HCT116 (cell line): ENCODE measurements around the gene KTN1. TPM values are rescaled to one million over a fixed set of nuclear protein-coding genes. Genes with fewer than 3 reads are reported as not detected.

Experiments
- ATAC-seq: fragments of 200-7000 bp; cut with Tn5 transposase; 2 replicates; pipeline ENCODE4 v1.9.1; 2020; ENCODE audit warnings: mild to moderate bottlenecking, moderate library complexity
- BruUV-seq: library from RNA; stranded (reverse); fragments of 400-500 nt; replicated peaks from 2 replicates; lab custom pipeline; 2021; lab: Mats Ljungman, UMichigan
- CTCF ChIA-PET: fragments of 300-600 bp; sonication (Branson Sonifier 250); formaldehyde crosslinking; loops from one replicate; lab custom pipeline; 2021; ENCODE audit warnings: antibody characterized with exemption; lab: Charles Lee
- POLR2A ChIA-PET: fragments of 300-600, 350-600 bp; sonication (Branson Sonifier 250); formaldehyde crosslinking; loops from one replicate; lab custom pipeline; 2021; ENCODE audit warnings: antibody characterized with exemption; lab: Charles Lee
- RAD21 ChIA-PET, 2 experiments: fragments of 300-600 bp; sonication (Branson Sonifier 250); formaldehyde crosslinking; loops; one replicate each; lab custom pipeline; 2023; ENCODE audit warnings: low total read pairs in 2 of 2; ENCODE audit not compliant: uncharacterized antibody in 2 of 2, unreplicated experiment in 2 of 2, low non-redundant PET in 1 of 2; lab: Charles Lee
- DNase-seq: peaks from one replicate; pipeline ENCODE4 v3.0.0-alpha.2; 2010; ENCODE audit warnings: low read depth, low spot score
- H2AFZ ChIP-seq: fragments of 200-600 bp; shearing (Covaris generic), sonication (generic); 2 replicates; pipeline ENCODE4 v1.6.1; 2017; ENCODE audit warnings: low read depth, mixed run types, mixed read lengths, antibody characterized with exemption, low read length; ENCODE audit not compliant: poor library complexity, severe bottlenecking
- H3K27ac ChIP-seq: 2 replicates; pipeline ENCODE4 v1.5.1; 2012; ENCODE audit warnings: low read depth, low read length
- H3K27me3 ChIP-seq: fragments of 200-600 bp; sonication (generic); 2 replicates; pipeline ENCODE4 v1.6.1; 2016; ENCODE audit warnings: mixed run types, low read length, mixed read lengths; ENCODE audit not compliant: insufficient read depth
- H3K36me3 ChIP-seq, 2 experiments: fragments of 200-500 bp in 1 of 2; fragments of 200-600 bp in 1 of 2; sonication (Bioruptor generic) in 1 of 2; sonication (generic) in 1 of 2; 2 replicates each; pipeline versions ENCODE4 v1.5.1 to v1.6.1; 2014 to 2016; ENCODE audit warnings: low read length in 2 of 2, inconsistent platforms in 1 of 2, mixed read lengths in 1 of 2, mixed run types in 1 of 2; ENCODE audit not compliant: insufficient read depth in 2 of 2, control insufficient read depth in 1 of 2
- H3K4me1 ChIP-seq, 2 experiments: fragments of 200-600 bp in 1 of 2; sonication (generic) in 1 of 2; 2 replicates each; pipeline versions ENCODE4 v1.5.1 to v1.6.1; 2012 to 2017; ENCODE audit warnings: low read length in 2 of 2, inconsistent platforms in 1 of 2, mild to moderate bottlenecking in 1 of 2, mixed read lengths in 1 of 2, mixed run types in 1 of 2, moderate library complexity in 1 of 2; ENCODE audit not compliant: insufficient read depth in 2 of 2, control insufficient read depth in 1 of 2
- H3K4me2 ChIP-seq: fragments of 200-600 bp; sonication (generic); 2 replicates; pipeline ENCODE4 v1.6.1; 2017; ENCODE audit warnings: mixed run types, low read length, mixed read lengths
- H3K4me3 ChIP-seq, 2 experiments: fragments of 200-600 bp in 1 of 2; sonication (generic) in 1 of 2; replicated peaks in 1 of 2; 2 replicates each; pipeline ENCODE4 v1.5.1; 2011 to 2016; ENCODE audit warnings: low read length in 2 of 2, control low read depth in 1 of 2, low read depth in 1 of 2, mild to moderate bottlenecking in 1 of 2, mixed read lengths in 1 of 2, mixed run types in 1 of 2
- H3K79me2 ChIP-seq: fragments of 200-600 bp; sonication (generic); 2 replicates; pipeline ENCODE4 v1.6.1; 2017; ENCODE audit warnings: mild to moderate bottlenecking, mixed run types, low read length, moderate library complexity, mixed read lengths; ENCODE audit not compliant: insufficient read depth
- H3K9ac ChIP-seq: fragments of 200-600 bp; sonication (generic); 2 replicates; pipeline ENCODE4 v1.6.1; 2016; ENCODE audit warnings: low read length, mixed read lengths
- H3K9me2 ChIP-seq: fragments of 200-600 bp; sonication (generic), shearing (Covaris generic); 2 replicates; pipeline ENCODE4 v1.6.1; 2017; ENCODE audit warnings: mixed run types, mild to moderate bottlenecking, moderate library complexity; ENCODE audit not compliant: insufficient read depth
- H3K9me3 ChIP-seq, 2 experiments: fragments of 200-500 bp in 1 of 2; fragments of 200-600 bp in 1 of 2; sonication (Bioruptor generic) in 1 of 2; sonication (generic) in 1 of 2; 2 replicates each; pipeline ENCODE4 v1.6.1; 2014 to 2017; ENCODE audit warnings: low read length in 2 of 2, mixed read lengths in 2 of 2, inconsistent platforms in 1 of 2, low read depth in 1 of 2, mild to moderate bottlenecking in 1 of 2, mixed run types in 1 of 2, moderate library complexity in 1 of 2; ENCODE audit not compliant: control insufficient read depth in 1 of 2, insufficient read depth in 1 of 2
- H4K20me1 ChIP-seq: fragments of 200-600 bp; sonication (generic), shearing (Covaris generic); 2 replicates; pipeline ENCODE4 v1.6.1; 2017; ENCODE audit warnings: mixed run types, mild to moderate bottlenecking, moderate library complexity; ENCODE audit not compliant: insufficient read depth
- CEBPB ChIP-seq: IDR thresholded peaks from 2 replicates; pipeline ENCODE4 v1.6.1; 2012; ENCODE audit warnings: low read depth
- EGR1 ChIP-seq: IDR thresholded peaks from 2 replicates; pipeline ENCODE4 v1.6.1; 2012; ENCODE audit warnings: low read depth
- EZH2 ChIP-seq: fragments of 200-600 bp; sonication (generic); IDR thresholded peaks from 2 replicates; pipeline ENCODE4 v1.6.1; 2017; ENCODE audit warnings: antibody characterized with exemption, mixed run types
- JUND ChIP-seq: IDR thresholded peaks from 2 replicates; pipeline ENCODE4 v1.6.1; 2012
- POLR2A ChIP-seq: IDR thresholded peaks from 2 replicates; pipeline ENCODE4 v1.7.0; 2011; ENCODE audit warnings: borderline replicate concordance; ENCODE audit not compliant: insufficient read depth, insufficient read length; ENCODE audit errors: extremely low read depth
- POLR2AphosphoS5 ChIP-seq: IDR thresholded peaks from 2 replicates; pipeline ENCODE4 v1.6.1; 2011; ENCODE audit warnings: mild to moderate bottlenecking, low read depth, low read length, moderate library complexity
- SP1 ChIP-seq: IDR thresholded peaks from 2 replicates; pipeline ENCODE4 v1.6.1; 2012; ENCODE audit warnings: low read depth
- SRF ChIP-seq: IDR thresholded peaks from 2 replicates; pipeline ENCODE4 v1.6.1; 2012; ENCODE audit warnings: low read depth
- ZFX ChIP-seq: fragments of 450-650 bp; IDR thresholded peaks from 2 replicates; pipeline ENCODE4 v1.6.1; 2017
- ZNF274 ChIP-seq: fragments of 200-500 bp; sonication (Bioruptor generic); IDR thresholded peaks from 2 replicates; pipeline ENCODE4 v1.6.1; 2014; ENCODE audit warnings: mild to moderate bottlenecking, low read depth, low read length, inconsistent platforms
- intact Hi-C: fragments of 100-400 bp; cut with micrococcal nuclease; formaldehyde crosslinking; loops from 2 replicates; pipeline ENCODE4 v1.10.0; 2022
- total RNA-seq: library from RNA; stranded (reverse); gene quantifications from one replicate; pipeline ENCODE4 v1.2.1, GENCODE V29; 2021; ENCODE audit not compliant: unreplicated experiment
- TF ChIP-seq, protein P1 (sequence below): IDR thresholded peaks from 2 replicates; pipeline ENCODE4 v1.6.1; 2011; ENCODE audit warnings: mild to moderate bottlenecking, low read length, moderate library complexity; ENCODE audit not compliant: insufficient replicate concordance; ENCODE audit errors: extremely low read depth
- TF ChIP-seq, protein P2 (sequence below): IDR thresholded peaks from 2 replicates; pipeline ENCODE4 v1.6.1; 2012; ENCODE audit warnings: low read depth

The KTN1 gene
- total RNA-seq, 1 experiment from 2014 or later = 105 TPM

DNA sequence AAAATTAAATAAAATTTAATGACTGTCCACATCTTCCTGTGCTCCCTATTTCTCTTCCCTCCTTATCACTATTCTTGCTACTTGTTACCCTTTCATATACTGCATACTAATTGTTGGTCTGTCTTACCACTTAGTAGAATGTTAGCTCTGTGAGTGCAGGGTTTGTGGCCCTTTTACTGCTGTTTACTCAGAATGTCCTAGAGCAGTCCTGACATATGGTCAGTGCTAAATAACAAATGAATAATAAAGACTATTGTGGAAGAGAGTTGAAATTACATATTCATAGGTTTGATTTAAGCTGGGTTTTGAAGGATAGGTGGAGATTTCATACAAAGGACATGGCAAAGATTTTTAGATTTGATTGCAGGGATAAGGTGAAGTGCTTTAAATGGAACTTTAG is 24.5 kb downstream of the KTN1 start:
- intact Hi-C loops = no loop called here
- ChIA-PET CTCF (no interaction called here), POLR2A (no interaction called here), RAD21 (no interaction called here)
- BruUV-seq = no TSS peak
- 0 out of 2 replicates have a peak, but pooled peaks cover 4% of the 10 kb centered on the region for H4K20me1 ChIP-seq
- no peak for TF ChIP-seq JUND
- no peak for TF ChIP-seq POLR2A
- TF ChIP-seq, protein P1, sequence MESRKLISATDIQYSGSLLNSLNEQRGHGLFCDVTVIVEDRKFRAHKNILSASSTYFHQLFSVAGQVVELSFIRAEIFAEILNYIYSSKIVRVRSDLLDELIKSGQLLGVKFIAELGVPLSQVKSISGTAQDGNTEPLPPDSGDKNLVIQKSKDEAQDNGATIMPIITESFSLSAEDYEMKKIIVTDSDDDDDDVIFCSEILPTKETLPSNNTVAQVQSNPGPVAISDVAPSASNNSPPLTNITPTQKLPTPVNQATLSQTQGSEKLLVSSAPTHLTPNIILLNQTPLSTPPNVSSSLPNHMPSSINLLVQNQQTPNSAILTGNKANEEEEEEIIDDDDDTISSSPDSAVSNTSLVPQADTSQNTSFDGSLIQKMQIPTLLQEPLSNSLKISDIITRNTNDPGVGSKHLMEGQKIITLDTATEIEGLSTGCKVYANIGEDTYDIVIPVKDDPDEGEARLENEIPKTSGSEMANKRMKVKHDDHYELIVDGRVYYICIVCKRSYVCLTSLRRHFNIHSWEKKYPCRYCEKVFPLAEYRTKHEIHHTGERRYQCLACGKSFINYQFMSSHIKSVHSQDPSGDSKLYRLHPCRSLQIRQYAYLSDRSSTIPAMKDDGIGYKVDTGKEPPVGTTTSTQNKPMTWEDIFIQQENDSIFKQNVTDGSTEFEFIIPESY = no peak
- peaks cover 100% of the 10 kb centered on the region for H3K79me2 ChIP-seq
- H3K36me3 ChIP-seq = no peaks in the 10 kb centered on the region
- no peaks in the 10 kb centered on the region for H3K27me3 ChIP-seq
- DNase-seq (no peak), ATAC-seq (no peak)
- no peak overlapping the region for H2AFZ ChIP-seq
- H3K9me2 ChIP-seq = no peaks in the 10 kb centered on the region
- no peaks in the 10 kb centered on the region for H3K9me3 ChIP-seq
- H3K9ac ChIP-seq = no peak overlapping the region
- no peak overlapping the region for H3K4me3 ChIP-seq
- H3K27ac ChIP-seq = no peak overlapping the region
- no peak overlapping the region for H3K4me2 ChIP-seq
- H3K4me1 ChIP-seq = peaks cover 71 to 77% of the 10 kb centered on the region in 2 experiments

DNA sequence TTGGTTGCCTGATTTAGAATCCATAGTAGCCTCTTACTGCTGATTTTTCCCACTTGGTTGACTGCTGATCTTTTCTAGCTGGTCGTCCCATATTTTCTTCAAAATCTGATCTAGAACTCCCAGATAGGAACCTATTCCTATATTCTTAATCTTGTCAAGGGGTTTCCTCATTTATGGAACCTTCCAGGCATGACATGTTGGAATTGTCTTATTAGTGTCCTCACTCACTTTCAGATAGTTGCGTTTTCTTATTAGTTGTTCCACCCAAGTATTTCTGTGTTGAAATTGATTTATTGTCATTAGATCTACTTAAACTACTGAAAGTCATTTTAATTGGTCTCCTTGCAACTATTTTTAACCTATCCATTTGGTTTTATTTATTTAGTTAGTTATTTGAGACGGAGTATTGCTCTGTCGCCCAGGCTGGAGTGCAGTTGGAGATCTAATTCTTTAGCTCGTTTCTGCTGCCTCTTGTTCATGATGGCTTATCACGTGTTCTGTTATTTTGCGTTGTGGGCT is 25.0 kb downstream of the KTN1 start:
- H2AFZ ChIP-seq = no peak overlapping the region
- no peak overlapping the region for H3K4me3 ChIP-seq
- ATAC-seq (no peak), DNase-seq (no peak)
- H3K27ac ChIP-seq = peak overlapping the region; percentile 14; the same call in 1 of the 2 replicates
- H3K79me2 ChIP-seq = peaks cover 100% of the 10 kb centered on the region
- H3K4me2 ChIP-seq = peak overlapping the region; percentile 57
- RAD21 ChIA-PET = no interaction called here
- H3K36me3 ChIP-seq = no peaks in the 10 kb centered on the region
- peaks cover 71 to 77% of the 10 kb centered on the region in 2 experiments for H3K4me1 ChIP-seq
- no peak overlapping the region for H3K9ac ChIP-seq
- H3K27me3 ChIP-seq = no peaks in the 10 kb centered on the region
- 0 out of 2 replicates have a peak, but pooled peaks cover 4% of the 10 kb centered on the region for H4K20me1 ChIP-seq
- BruUV-seq = no TSS peak
- H3K9me2 ChIP-seq = no peaks in the 10 kb centered on the region
- H3K9me3 ChIP-seq = no peaks in the 10 kb centered on the region
- intact Hi-C loops = no loop called here
- POLR2A ChIA-PET = no interaction called here
- CTCF ChIA-PET = no interaction called here
- TF ChIP-seq EZH2 (no peak), SRF (no peak), CEBPB (no peak), ZFX (no peak), POLR2A (no peak), EGR1 (no peak), POLR2AphosphoS5 (no peak), SP1 (no peak), ZNF274 (no peak), JUND (no peak)
- TF ChIP-seq, protein P2, sequence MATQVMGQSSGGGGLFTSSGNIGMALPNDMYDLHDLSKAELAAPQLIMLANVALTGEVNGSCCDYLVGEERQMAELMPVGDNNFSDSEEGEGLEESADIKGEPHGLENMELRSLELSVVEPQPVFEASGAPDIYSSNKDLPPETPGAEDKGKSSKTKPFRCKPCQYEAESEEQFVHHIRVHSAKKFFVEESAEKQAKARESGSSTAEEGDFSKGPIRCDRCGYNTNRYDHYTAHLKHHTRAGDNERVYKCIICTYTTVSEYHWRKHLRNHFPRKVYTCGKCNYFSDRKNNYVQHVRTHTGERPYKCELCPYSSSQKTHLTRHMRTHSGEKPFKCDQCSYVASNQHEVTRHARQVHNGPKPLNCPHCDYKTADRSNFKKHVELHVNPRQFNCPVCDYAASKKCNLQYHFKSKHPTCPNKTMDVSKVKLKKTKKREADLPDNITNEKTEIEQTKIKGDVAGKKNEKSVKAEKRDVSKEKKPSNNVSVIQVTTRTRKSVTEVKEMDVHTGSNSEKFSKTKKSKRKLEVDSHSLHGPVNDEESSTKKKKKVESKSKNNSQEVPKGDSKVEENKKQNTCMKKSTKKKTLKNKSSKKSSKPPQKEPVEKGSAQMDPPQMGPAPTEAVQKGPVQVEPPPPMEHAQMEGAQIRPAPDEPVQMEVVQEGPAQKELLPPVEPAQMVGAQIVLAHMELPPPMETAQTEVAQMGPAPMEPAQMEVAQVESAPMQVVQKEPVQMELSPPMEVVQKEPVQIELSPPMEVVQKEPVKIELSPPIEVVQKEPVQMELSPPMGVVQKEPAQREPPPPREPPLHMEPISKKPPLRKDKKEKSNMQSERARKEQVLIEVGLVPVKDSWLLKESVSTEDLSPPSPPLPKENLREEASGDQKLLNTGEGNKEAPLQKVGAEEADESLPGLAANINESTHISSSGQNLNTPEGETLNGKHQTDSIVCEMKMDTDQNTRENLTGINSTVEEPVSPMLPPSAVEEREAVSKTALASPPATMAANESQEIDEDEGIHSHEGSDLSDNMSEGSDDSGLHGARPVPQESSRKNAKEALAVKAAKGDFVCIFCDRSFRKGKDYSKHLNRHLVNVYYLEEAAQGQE = no peak
